ENCODE measurements around the gene TARP.

The TARP gene

DNA sequence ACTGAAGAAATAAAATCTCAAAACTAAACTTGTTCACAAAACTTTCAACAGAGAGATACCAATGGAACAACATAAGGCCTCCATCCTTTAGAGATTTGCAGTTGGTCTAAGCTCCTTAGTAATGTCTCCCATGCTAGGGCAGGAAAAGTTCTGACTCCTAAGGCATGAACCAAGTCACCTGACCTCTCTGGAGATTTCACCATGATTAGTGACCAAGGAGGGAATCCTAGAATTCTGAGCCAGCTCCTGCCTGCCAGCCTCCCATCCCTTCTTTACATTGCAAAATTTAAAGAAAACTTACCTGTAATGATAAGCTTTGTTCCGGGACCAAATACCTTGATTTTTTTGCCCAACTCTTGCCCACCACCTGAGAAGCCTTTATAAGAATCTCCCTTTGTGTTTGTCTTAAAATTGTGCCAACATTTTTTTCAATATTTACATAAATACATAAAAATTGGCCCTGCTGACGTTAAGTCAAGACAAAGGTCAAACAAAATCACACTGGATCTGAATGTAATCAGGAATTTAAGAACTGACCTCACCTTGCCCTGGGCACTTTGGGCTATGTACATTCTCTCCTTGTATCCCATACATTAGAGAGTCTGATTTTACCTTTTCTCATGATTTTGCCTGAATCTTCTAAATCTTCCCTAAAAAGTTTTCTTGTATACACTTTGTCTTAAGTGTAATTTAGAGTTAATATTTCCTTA, at the start of gene TARP:
TARP (minus strand) TSS at position 351 of the 710 bp plus-strand sequence.
- no peak for DNase-seq

DNA sequence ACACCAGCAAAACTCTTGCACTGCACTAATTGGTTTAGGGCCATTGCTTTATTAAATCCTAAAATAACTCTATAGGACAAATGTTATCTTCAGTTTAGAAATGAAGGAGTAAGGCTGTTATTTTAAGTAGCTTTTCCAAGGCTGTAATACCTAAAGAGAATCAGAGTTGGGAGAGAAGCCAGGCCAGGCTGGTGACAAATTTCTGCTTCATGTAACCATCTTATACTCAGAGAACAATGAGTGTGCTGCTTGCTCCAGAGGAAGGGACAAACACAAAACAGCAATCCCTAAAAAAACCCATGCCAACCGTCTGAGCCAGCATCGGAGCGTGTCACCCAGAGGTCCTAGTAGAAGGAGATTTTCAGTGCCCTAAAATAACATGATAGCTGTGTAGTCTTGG, 49.7 kb upstream of the TARP start:
- no peak for DNase-seq

DNA sequence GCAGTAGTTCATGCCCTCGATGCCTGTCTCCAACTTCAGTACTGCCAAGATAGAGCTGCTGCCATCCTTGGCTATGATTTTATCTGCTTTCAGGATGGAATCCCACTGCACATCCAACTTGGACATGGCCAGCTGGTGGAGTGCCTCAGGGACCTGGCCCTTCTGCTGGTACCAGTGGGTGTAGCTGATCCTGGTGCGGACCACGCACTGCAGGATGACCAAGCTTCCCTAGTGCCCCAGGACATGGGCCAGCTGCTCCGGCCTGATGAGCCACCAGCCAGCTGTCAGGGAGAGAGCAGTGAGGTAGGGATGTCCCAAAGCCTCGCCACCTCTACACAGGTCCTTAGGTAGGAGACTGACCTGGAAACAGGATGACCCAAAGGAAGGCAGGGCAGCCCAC, 49.0 kb upstream of the TARP start:
- no peak for DNase-seq

DNA sequence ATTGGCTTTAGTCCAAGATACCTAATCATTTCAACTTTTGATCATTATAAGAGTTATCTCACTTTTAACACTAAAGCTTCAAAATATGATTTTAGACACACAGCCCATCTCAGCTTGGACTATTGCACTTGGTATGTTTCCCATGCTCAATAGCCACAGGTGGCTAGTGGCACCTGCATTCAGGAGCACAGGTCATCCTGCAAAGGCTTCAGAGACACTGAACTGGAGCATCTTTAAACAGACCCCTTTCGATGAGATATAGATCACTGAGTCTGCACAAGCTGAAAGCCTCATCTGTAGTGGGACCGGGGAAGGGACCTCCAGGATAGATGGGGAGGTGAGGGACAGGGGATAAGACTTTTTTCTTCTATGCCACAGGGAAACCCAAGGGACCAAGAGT, 48.5 kb upstream of the TARP start:
- no peak for DNase-seq

DNA sequence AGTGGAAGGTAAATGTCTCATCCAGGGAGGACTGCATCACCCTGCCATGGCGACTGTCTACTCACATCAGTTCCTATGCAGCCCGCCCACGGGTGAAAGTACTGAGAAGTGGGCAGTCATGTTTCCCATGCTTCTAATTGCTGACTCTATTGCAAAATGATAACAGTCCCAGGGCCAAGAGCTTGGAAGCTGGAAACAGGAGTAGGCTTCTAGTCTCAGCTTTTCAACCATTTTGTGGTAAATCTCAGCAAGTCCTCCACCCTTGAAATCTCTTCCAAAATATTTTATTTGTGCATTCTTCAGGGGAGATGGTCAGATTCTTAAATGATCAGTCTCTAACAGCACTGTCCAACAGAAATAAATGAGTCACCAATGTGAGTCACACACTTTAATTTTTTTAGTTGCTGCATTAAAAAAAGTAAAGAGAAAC, 48.1 kb upstream of the TARP start:
- no peak for DNase-seq

DNA sequence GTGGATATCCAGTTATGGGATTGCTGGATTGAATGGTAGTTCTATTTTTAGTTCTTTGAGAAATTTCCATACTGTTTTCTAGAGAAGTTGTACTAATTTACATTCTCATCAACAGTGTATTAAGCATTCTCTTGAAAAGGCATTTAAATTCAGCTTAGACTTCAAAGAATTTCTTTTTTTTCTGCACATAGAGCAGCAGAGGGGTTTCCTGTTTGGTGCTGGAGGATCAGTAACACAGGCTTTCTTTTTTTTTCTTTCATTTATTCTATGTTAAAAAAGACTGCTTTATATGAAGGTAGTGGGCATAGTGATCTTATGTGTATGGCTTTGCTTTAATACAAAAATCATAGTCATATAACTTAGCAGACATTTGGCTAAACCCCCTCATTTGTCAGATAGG, 47.6 kb upstream of the TARP start:
- no peak for DNase-seq

DNA sequence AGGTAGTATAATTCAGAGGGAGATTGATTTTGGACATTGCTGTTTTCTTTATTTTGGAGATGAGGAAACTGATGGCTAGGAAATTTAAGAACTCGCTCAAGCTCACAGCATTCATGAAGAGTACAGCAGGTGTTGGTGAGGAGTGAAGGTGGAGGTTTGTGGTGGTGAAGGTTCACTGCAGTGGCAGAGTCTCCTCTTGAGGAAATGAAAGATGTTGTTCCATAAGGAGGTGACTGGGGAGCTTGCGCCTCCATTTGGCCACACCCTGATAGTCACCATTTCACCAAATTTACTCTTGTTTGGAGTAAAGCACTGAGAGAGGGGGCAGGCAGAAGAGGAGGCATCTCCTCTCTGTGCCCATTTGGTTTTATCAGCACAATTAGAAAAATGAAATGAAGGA, 46.4 kb upstream of the TARP start:
- DNase-seq, result no peak

DNA sequence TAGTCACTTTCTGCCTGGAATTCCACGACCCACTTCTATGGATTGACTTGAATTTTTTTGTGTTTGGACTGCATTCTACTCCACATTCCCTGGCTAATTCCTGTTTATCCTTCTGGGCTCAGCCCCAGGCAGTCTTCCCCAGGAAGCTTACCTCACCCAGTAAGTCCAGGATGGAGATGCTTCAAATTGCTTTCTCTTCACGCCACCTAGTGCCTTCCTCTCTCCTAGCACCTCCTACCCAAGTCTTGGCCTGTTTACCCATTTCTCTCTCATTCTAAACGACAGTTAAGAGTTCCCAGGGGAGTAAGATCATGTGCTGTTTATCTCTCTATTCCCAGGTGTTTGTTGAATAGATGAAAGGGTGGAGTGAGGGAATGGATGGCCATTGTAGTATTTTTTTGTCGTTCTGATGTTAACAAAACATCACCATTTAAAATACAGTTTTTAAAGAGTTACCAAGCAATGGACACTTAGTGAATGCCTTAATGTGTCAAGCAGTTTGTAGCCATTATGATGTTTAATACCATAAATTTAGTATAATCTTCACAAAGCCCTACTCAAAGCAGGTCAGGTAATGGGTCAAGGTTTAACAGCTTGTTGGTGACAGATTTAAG, 45.5 kb upstream of the TARP start:
- no peak for DNase-seq

DNA sequence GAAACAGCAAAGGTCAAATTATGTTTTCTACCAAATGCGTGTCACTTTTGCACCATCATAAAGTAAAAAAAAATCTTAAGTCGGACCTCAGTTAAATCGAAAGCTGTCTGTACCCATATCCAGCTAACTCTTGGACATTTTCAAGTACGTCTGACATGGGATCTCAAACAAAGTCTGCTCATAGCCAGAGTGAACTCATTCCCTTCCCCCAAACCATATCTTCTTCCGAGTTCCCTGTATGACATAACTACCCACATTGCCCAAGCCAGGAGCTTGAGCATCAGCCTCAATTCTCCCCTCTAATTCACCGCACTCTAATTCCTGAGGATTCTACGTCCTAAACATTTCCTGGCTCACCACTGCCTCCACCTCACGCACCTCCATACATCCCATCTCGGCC, 44.8 kb upstream of the TARP start:
- no peak for DNase-seq

DNA sequence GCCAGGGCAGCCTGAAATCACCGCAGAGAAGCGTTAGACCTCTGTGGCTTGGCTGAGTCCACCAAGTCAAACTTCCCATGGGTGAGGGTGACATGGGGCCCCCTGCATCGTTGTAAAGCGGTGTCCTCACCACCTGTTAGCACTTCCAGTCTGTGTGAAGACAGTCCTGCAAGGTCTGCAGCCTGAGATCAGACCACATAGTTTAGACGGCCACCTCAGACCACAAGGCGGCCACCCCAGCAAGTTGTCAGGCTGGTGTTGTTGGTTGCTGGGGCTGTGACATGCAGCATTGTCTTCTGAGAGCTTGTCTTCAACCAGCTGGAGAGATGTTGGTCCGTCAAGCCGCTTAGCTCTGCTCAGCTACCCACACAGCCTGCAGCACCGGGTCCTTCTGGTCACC, 44.1 kb upstream of the TARP start:
- DNase-seq, result no peak

DNA sequence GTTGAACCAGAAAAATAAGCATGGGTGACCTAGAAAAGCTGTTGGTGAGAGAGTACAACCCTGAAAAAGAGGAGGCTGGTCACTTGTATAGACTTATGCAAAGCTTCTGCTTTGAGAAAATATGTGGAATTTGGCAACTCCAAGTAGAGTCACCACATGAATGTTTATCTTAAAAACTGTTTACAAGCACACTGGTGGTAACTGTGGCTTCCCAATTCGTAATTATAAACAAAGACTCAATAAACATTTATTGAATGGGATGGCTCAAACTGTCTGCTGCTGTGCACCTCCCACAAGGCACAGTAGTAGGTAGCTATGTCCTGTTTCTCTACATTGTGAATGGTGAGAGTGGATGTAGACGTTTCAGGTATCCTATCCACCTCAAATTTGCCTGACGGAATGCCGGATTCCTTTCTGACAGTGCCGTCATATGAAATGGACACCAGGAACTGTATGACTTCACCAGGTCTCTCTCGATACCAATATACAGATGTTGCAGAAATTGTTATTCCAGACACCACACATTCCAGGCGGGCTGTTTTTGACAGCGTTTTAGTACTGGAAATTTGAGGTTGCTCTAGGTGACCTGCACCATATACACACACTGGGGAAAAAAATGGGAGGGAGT, 43.4 kb upstream of the TARP start:
- no peak for DNase-seq

DNA sequence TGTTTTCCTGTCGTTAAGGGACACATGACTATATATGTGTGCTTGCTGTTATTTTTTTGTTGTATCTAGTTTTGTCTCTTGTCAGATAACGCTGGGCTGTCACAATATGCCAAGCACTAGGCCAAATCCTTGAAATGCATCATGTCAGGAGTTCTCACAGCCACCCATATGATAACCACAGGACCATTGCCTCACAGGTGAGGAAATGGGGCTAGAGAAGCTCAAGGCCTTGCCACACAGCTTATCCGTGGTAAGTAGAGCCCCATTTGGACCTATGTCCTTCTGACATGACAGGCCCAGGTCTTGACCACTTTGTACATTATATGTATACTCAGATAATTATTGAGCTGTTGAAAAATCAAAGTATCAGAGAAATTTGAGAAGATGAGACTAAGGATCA, 42.0 kb upstream of the TARP start:
- no peak for DNase-seq

DNA sequence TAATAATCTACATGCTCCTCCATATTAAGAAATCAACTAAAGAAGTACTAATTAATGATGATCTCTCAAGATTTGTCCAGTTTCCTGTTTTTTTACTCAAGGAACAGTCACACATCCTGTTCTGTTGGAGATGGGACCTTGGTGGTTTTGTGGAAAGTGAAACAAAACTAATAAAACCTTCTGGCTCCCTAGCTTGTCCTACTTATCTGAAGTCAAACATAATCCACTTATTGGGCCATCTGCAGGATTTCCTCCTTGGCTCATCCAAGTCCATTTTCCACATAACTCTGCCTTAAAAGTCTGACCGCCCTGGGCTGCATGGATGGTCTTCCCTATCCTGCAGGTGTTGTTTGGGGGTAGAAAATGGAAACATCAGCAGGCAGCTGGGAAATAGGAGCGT, 39.4 kb upstream of the TARP start:
- no peak for DNase-seq

DNA sequence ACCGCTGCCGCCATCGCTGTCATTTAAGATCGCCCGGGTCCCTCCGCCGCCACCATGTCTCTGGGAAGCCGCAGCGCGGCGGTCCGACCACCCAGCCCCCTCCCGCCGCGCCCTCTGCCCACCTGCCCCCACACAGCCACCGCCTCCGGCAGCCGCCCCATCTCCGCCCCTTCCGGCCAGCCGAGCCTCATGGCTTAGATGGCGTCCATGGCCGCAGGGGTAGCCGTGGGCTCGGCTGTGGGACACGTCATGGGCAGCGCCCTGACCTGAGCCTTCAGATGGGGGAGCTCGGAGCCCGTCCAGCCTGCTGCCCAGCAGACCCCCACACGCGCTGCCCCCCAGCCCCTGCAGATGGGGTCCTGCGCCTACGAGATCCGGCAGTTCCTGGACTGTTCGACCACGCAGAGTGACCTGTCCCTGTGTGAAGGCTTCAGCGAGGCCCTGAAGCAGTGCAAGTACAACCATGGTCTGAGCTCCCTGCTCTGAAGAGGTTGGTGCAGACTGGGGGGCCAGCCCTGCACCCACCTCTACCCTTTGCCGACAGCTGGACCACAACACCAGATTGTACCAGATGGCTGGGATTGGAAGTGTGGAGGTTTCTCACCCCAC, 38.0 kb upstream of the TARP start:
- no peak for DNase-seq

DNA sequence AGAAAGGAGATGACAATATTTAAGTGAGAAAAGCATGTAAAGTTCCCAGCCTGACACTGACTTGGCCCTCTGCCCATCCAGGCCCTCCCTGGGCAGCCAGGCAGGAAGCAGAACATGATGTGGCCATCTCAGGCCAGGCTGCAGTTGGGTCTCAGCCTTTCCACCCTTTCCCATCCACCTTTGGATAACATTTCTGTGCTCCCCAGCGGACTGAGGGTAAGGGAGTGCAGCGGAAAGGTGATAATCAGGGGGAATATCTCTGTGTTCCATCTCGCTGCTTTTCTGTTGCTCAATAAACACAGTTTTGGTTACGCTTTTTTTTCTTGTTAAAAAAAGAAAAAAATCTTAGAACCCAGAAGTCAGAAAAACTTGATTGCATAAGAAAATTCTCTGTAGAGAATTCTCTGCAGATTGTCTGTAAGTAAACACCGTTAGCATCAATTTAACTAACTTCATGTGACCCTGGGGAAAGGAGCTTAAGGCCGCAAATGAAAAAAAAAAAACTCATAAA, 37.2 kb upstream of the TARP start:
- no peak for DNase-seq

DNA sequence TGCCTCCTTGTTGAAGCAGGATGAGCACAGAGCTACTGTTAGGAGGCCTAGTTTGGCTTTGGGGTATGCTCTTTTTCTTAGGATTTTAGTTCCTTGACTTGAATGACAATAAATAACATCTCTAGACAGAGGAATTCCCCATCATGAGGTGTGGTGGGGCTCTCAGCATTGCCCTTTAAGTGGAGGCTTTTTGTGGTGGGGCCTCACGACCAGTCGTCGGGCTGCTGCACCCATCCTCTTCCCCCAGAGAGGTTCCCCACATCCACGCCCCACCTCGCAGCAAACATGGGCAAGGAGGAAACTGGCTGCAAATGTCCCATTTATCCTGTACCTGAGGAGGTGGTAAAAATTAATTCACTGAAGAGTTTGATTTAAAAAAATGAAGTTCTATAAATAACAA, 36.1 kb upstream of the TARP start:
- no peak for DNase-seq

DNA sequence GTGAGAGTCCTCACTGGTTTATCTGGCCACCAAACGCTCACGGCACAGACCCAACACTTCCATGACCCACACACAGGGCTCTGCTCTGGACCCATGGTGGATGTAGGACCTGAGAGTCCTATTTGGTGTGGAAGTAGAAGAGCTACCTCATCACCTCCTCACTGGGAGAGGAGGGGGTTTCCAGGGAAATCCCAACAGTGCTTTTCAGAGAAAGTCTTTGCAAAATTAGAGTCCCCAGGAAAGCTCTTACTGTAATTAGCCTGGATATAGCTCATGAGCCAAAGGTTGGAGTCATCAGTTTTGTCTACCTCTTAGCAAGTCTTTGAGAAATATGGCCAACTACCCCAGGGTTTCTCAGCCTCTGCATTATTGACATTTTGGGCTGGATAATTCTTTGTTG, 34.7 kb upstream of the TARP start:
- no peak for DNase-seq

DNA sequence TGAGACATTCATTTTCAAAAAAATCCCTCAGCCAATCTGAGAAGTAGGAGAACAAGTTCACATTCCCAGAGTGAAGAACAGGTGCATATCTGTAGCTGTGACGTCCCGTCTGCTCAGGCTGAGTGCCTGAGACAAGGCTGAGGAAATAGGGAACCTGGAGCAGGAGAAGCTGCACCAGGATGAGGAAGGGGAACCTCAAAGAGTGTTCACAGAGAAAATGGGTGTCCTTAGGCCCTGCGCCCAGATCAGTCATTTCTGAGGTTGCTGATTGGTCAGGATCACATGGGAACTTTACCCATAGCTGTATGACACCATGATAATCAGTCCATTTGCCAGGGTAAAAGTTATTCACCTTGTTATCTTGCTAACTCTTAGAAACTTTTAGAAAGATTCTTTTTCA, 34.2 kb upstream of the TARP start:
- DNase-seq, result no peak

DNA sequence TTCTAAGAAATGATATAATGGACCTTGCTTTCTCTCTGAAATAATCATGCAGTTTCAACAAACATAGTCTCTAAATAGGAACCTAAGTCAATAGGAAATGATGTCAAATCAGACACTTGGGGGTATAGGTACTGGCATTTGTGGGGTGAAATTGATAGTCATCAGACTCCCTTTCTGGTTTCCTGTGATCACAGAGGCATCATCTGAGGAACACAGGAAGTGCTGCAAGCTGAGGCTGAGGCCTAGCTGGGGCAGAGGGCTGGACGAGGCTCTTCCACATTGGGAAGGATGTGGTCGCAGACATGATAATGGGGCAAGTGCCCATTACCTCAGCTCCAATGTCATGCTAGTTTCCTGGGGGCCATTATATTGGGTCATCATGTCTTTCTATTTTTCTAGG, 33.5 kb upstream of the TARP start:
- DNase-seq, result no peak

DNA sequence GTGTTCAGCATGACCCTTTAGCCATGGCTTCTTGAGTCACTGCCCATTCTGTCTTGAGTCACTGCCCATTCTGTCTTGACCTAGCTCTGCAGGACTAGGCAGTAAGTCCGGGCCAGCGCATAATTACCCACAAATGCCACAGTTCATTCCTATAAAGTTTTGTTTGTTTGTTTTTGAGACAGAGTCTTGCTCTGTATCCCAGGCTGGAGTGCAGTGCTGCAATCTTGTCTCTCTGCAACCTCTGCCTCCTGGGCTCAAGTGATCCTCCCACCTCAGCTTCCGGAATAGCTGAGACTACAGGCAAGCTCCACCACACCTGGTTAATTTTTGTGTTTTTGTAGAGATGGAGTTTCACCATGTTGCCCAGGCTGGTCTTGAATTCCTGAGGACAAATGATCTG, 32.7 kb upstream of the TARP start:
- DNase-seq, result no peak

DNA sequence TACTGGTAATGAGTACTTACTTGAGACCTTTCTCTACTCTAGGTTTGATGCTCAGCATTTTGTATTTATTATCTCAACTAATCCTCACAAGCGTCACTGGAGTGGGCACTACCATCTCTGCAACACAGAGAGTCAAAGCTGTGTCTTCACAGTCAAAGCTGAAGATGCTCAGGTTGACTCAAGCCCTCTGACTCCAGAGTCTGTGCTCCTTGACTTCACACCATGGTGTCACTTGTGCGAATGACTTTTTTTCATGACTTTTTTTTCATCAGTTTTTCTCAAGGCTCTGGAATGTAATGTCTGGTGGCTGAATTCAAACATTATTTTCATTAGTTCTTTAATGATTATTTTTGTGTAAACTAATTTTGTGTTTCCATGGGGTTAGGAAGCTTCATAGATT, 30.4 kb upstream of the TARP start:
- DNase-seq, result no peak

DNA sequence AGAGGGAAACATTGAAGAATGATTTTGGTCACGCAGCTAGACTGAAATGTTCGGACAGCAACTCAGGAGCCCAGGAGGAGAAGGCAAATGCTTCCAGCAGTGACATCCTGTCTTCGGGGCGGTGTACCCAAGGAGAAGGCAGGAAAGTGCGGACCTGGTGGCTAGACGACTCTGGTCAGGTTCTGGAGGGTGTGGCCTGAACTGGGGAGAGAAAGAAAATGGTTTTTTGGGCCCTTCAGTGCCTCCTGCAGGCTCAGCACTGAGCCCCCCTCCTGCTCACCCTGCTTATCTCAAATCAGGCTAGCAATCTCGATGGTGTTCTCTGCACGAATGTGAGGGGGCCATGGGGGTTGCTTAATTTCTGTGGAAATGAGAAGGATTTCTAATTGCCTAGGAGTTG, 26.7 kb upstream of the TARP start:
- DNase-seq, result no peak

DNA sequence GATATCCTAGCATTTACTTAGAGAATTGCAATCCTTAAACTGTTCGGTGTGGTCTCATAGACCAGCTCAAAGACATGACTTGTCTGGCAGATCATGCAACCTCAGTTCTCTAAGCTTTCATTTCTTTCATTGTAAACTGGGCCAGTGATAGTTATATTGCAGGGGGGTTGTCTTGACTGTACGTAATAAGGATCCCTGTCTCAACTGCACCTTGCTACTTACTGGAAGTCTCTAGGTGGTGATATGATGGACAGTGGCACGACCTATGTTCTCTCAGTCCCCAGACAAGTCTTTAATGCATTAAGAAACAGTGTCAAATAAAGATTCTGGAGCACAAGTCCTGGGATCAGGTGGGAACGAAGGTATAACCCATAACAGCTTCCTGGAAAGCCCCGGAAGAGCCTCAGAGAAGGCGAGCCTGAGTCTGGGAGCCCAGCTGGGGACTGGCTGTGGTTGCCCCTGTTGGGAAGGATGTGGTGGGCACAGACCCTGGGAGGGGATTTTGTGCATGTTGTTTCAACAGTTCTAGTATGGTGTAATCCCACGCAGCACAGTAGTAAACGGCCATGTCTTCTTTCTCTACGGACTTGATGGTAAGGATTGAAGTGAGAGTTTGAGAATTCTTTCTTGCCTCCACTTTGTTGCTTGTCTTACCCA, 26.0 kb upstream of the TARP start:
- DNase-seq, result no peak
